Adrenal gland (tissue), 12 donors: Measurements from ENCODE around the gene HSD11B2. TPM values are rescaled to one million over a fixed set of nuclear protein-coding genes. Genes with fewer than 3 reads are reported as not detected.

Experiments used
- DNase-seq, 7 donors: peaks; one replicate each; pipeline ENCODE4 v3.0.0-alpha.2; 2019 to 2020
- H3K27ac ChIP-seq, 5 donors: fragments of 200-600 bp; sonication (generic) in 4 of 5; 1 replicate in 3 of 5; 2 replicates in 2 of 5; pipeline versions ENCODE4 v1.5.1 to v1.8.0; 2016 to 2020; ENCODE audit warnings: mild to moderate bottlenecking in 1 of 5
- H3K27me3 ChIP-seq: fragments of 200-600 bp; 2 replicates; pipeline ENCODE4 v1.8.0; 2021
- H3K36me3 ChIP-seq, 2 donors: fragments of 200-600 bp; replicated peaks in 1 of 2; 1 replicate in 1 of 2; 2 replicates in 1 of 2; pipeline versions ENCODE4 v1.5.1 to v1.8.0; 2018 to 2022
- H3K4me1 ChIP-seq, 2 donors: fragments of 200-600 bp; replicated peaks in 1 of 2; 1 replicate in 1 of 2; 2 replicates in 1 of 2; pipeline versions ENCODE4 v1.5.1 to v1.8.0; 2018 to 2021
- H3K4me3 ChIP-seq, 4 donors: fragments of 200-600 bp; sonication (generic) in 3 of 4; one replicate each; pipeline ENCODE4 v1.5.1; 2016 to 2018
- H3K9me3 ChIP-seq, 3 donors: fragments of 200-600 bp; sonication (generic) in 1 of 3; replicated peaks in 1 of 3; 1 replicate in 2 of 3; 2 replicates in 1 of 3; pipeline versions ENCODE4 v1.5.1 to v1.8.0; 2016 to 2021
- POLR2A ChIP-seq, 2 donors: fragments of 450-650 bp; IDR thresholded peaks; one replicate each; pipeline ENCODE4 v1.6.1; 2017; ENCODE audit warnings: antibody characterized with exemption in 2 of 2, mild to moderate bottlenecking in 2 of 2, moderate library complexity in 1 of 2
- WGBS, 4 donors: extraction: QIAGEN DNeasy Blood & Tissue Kit in 2 of 4; methylation state at CpG; one replicate each; pipeline versions ENCODE4 v1.1.5 to v1.1.7; 2013 to 2017; 5-methylcytosine and 5-hydroxymethylcytosine counted together
- intact Hi-C, 2 donors: fragments of 100-400 bp; cut with DNase I; formaldehyde crosslinking; loops; one replicate each; pipeline versions ENCODE4 v1.14.1 to v1.15.0; 2022 to 2023
- polyA plus RNA-seq, 3 donors: library from polyadenylated mRNA; stranded (reverse); fragments of 200-250 nt in 2 of 3; fragments of 350-450 nt in 1 of 3; fragmentation: Illumina TruSeq in 1 of 3; extraction: RNeasy Lipid Tissue Mini Kit (QIAGEN cat#74804) in 1 of 3; gene quantifications; one replicate each; pipeline ENCODE4 v1.2.3, GENCODE V29; 2013 to 2014
- total RNA-seq, 9 donors: library from RNA; depleted of rRNA in 4 of 9; stranded (reverse); fragments of >200 nt in 4 of 9; fragments of 120-200 nt in 1 of 9; fragmentation: NEBNext Ultra II Directional in 1 of 9; extraction: Animal tissue kit (Norgen Biotek cat#: 25700) in 1 of 9; gene quantifications; one replicate each; pipeline versions ENCODE4 v1.1.0 to v1.2.4, GENCODE V29; 2013 to 2023
- TF ChIP-seq, protein P1 (sequence below), 6 experiments: fragments of 450-650 bp in 4 of 6; fragments of 200-600 bp in 2 of 6; sonication (generic) in 1 of 6; IDR thresholded peaks; 1 replicate in 5 of 6; 2 replicates in 1 of 6; pipeline versions ENCODE4 v1.5.1 to v1.8.0; 2016 to 2021; ENCODE audit warnings: antibody characterized with exemption in 6 of 6, mild to moderate bottlenecking in 2 of 6, moderate library complexity in 1 of 6
- donor health status: healthy with polysubstance abuse.
- donor health status: Bipolar disorder and iron deficiency.
- donor health status: DM: yes; HTN: yes; CAD: no.
- donor health status: DM: no; HTN: no; CAD: no.
- donor health status: DM: no; HTN: no; CAD: no.
- donor health status: DM: yes; HTN: yes; CAD: no.

Gene HSD11B2
- total and polyA plus RNA-seq, 12 donors: 0.69 to 12.3 (median 4.0) TPM

DNA sequence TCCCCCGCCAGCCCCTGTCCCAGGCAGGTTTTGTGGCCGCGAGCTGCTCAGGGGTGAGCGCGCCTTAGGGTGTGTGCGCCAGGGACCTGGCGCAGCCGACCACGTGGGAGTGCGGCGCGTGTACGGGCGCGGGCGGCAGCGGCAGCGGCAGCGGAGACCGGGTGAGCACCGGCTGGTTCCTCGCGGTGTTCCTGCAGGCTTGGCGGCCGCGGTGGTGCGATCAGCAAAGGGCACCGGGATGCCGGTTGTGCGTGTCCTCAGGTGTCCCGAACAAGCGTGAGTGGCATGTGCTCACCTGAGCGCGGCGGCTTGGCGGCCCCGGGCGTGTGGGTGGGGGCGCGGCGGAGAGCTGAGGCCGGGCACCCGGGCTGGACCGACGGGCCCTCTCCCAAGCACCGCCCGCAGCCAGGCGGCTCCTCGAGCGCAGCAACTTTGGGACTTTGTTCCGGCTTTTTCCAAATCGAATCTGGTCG lies 381 bp upstream of the HSD11B2 start:
- WGBS, 4 donors: 0 to 15% (median 1%) methylated on average over 1 to 53 of the region's 53 CpGs
- no peaks in the 10 kb centered on the region for H3K9me3 ChIP-seq
- H3K4me3 ChIP-seq: peak overlapping the region in 2 of 4 donors; percentile 11 to 62
- TF ChIP-seq POLR2A (IDR thresholded peaks at IDR 0.05): no peak
- TF ChIP-seq, protein P1, sequence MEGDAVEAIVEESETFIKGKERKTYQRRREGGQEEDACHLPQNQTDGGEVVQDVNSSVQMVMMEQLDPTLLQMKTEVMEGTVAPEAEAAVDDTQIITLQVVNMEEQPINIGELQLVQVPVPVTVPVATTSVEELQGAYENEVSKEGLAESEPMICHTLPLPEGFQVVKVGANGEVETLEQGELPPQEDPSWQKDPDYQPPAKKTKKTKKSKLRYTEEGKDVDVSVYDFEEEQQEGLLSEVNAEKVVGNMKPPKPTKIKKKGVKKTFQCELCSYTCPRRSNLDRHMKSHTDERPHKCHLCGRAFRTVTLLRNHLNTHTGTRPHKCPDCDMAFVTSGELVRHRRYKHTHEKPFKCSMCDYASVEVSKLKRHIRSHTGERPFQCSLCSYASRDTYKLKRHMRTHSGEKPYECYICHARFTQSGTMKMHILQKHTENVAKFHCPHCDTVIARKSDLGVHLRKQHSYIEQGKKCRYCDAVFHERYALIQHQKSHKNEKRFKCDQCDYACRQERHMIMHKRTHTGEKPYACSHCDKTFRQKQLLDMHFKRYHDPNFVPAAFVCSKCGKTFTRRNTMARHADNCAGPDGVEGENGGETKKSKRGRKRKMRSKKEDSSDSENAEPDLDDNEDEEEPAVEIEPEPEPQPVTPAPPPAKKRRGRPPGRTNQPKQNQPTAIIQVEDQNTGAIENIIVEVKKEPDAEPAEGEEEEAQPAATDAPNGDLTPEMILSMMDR (IDR thresholded peaks at IDR 0.05): no peak
- H3K27me3 ChIP-seq: peaks cover 3% of the 10 kb centered on the region
- H3K4me1 ChIP-seq: peaks cover 12 to 26% of the 10 kb centered on the region in 2 donors
- DNase-seq: peak in 4 of 7 donors; percentile 38 to 56 (median 50)
- intact Hi-C loops: no loop called here
- no peaks in the 10 kb centered on the region for H3K36me3 ChIP-seq
- H3K27ac ChIP-seq: peak overlapping the region in 3 of 5 donors; percentile 56 to 68 (median 64)

DNA sequence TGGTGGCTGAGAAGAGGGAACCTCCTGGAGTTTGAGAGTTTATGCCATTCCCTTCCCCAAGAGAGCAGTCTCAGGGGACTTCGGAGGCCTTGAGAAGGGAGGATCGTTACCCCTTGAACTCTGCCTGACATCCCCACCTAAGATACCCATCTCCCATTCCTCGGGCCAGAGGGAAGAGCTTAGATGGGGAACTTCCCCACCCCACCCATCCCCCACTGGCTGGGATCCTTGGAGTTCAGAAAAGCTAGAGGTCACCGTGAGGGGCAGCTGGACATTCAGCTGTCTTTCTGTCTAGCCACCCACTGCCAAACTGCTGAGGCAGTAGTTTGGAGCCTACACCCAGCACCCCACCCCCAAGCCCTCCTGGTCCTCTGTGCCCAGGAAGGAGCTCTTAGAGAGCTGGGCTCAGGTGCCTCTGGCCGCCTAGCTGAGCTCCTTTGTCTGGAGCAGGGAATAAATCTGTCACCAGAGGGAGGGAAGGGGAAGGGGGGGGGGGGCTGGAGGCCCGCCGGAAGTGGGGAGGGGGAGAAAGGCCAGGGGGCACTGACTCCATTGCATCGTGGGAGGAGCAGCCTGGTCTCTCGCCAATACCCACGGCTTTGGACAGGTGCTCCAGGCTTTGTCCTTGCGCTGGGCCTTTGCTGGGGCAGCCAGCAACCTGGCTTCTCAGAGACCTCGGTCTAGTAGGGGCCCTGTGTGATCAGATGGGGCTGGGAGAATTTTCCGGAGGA lies 1.0 kb downstream of the HSD11B2 start:
- Histone ChIP-seq H3K9me3 (no peaks in the 10 kb centered on the region), H3K4me3 (peak overlapping the region in 1 of 4 donors; percentile 62), H3K27me3 (peaks cover 3% of the 10 kb centered on the region), H3K27ac (peak overlapping the region in 3 of 5 donors; percentile 56 to 68 (median 64)), H3K36me3 (peaks cover 0 to 6% of the 10 kb centered on the region in 2 donors), H3K4me1 (peaks cover 12 to 26% of the 10 kb centered on the region in 2 donors)
- no peak for DNase-seq
- TF ChIP-seq, protein P1 (IDR thresholded peaks at IDR 0.05): no peak
- no peak for TF ChIP-seq POLR2A (IDR thresholded peaks at IDR 0.05)
- 33 to 38% (median 36%) methylated on average over 9 to 12 of the region's 13 CpGs for WGBS, 4 donors
- intact Hi-C loops: no loop called here

DNA sequence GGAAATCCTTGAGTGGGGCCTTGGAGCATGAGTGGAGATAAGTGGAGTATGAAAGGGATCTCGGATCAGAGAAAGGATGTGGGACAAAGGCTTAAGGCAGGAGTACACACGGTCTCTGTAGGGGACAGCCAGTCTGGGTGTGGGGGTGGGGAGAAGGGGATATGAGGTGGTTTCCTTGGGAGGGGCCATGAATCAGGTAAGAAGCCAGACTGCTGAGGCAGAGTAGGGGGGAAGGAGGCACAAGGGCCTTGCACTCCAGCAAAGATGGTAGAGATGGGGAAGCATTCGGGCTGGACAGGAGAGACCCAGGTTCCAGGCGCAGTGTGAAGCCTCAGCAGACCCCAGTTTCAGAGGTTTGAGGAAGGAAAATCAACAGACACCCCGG lies 1.6 kb downstream of the HSD11B2 start:
- 64 to 76% (median 66%) methylated on average over 4 to 5 of the region's 5 CpGs for WGBS, 4 donors
- Histone ChIP-seq H3K4me3 (no peak overlapping the region), H3K4me1 (peaks cover 12 to 26% of the 10 kb centered on the region in 2 donors), H3K27me3 (peaks cover 3% of the 10 kb centered on the region), H3K27ac (no peak overlapping the region), H3K9me3 (no peaks in the 10 kb centered on the region), H3K36me3 (peaks cover 0 to 11% of the 10 kb centered on the region in 2 donors)
- TF ChIP-seq, protein P1 (IDR thresholded peaks at IDR 0.05): no peak
- no peak for TF ChIP-seq POLR2A (IDR thresholded peaks at IDR 0.05)
- DNase-seq: no peak
- intact Hi-C loops: no loop called here

DNA sequence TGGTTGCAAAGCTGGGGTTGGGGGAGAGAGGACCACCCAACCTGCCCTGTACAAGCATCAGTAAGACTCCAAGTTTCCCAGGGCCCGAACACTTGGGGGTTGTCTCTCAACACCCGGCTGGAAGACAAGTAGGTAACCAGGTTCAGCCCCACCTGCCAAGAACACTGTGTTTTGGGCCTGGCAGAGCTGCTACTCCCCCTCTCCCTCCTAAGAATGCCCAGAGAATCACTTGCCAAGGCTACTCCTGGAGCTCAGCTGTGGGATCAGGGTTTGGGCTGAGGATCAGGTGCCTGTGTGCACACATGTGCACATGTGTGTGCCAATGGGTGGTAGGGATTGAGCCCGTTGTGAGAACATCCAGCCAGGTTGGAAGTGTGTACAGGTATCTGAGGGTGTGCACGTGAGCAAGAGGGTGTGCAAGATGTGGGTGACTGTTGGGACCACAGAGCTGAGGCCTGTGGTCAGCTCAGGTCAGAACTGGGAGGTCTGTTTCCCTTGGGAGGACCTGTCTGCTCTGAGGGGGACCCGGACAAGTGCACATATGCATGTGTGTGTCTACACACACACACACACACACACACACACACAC lies 2.3 kb downstream of the HSD11B2 start:
- Histone ChIP-seq H3K36me3 (peaks cover 0 to 19% of the 10 kb centered on the region in 2 donors), H3K4me3 (no peak overlapping the region), H3K27ac (no peak overlapping the region), H3K27me3 (no peaks in the 10 kb centered on the region), H3K4me1 (peaks cover 12 to 25% of the 10 kb centered on the region in 2 donors), H3K9me3 (no peaks in the 10 kb centered on the region)
- DNase-seq: no peak
- intact Hi-C loops: no loop called here
- TF ChIP-seq POLR2A (IDR thresholded peaks at IDR 0.05): no peak
- TF ChIP-seq, protein P1 (IDR thresholded peaks at IDR 0.05): no peak
- WGBS, 4 donors: 90 to 96% (median 92%) methylated on average over 2 to 5 of the region's 5 CpGs
